Panc1 (cell line): ENCODE measurements around the gene SMIM24. TPM values are rescaled to one million over a fixed set of nuclear protein-coding genes. Genes with fewer than 3 reads are reported as not detected.

Source experiments
- ATAC-seq: fragments of 200-7000 bp; cut with Tn5 transposase; 2 replicates; pipeline ENCODE4 v1.9.1; 2020; ENCODE audit warnings: mild to moderate bottlenecking, moderate library complexity
- BruUV-seq: library from RNA; stranded (reverse); fragments of 400-500 nt; replicated peaks from 2 replicates; lab custom pipeline; 2021; lab: Mats Ljungman, UMichigan
- CTCF ChIA-PET: fragments of 300-600 bp; sonication (Branson Sonifier 250); formaldehyde crosslinking; loops from one replicate; lab custom pipeline; 2022; ENCODE audit warnings: antibody characterized with exemption; lab: Charles Lee
- POLR2A ChIA-PET: fragments of 300-600 bp; sonication (Branson Sonifier 250); formaldehyde crosslinking; loops from one replicate; lab custom pipeline; 2022; ENCODE audit warnings: antibody characterized with exemption; lab: Charles Lee
- DNase-seq: peaks from one replicate; pipeline ENCODE4 v3.0.0-alpha.2; 2010; ENCODE audit warnings: low read depth, low spot score
- H3K27ac ChIP-seq: 2 replicates; pipeline ENCODE4 v1.5.1; 2011; ENCODE audit warnings: mild to moderate bottlenecking, low read length, inconsistent platforms
- H3K27me3 ChIP-seq: fragments of 200-500 bp; sonication (Bioruptor generic); 2 replicates; pipeline ENCODE4 v1.6.0; 2014; ENCODE audit warnings: low read length, inconsistent platforms; ENCODE audit not compliant: control insufficient read depth, insufficient read depth
- H3K36me3 ChIP-seq: fragments of 200-500 bp; sonication (Bioruptor generic); 2 replicates; pipeline ENCODE4 v1.5.1; 2014; ENCODE audit warnings: inconsistent platforms, mild to moderate bottlenecking, low read length, moderate library complexity; ENCODE audit not compliant: control insufficient read depth, insufficient read depth
- H3K4me1 ChIP-seq: 2 replicates; pipeline ENCODE4 v1.5.1; 2011; ENCODE audit warnings: inconsistent platforms, mild to moderate bottlenecking, low read length, moderate library complexity; ENCODE audit not compliant: control insufficient read depth, insufficient read depth
- H3K4me3 ChIP-seq, 2 experiments: 2 replicates each; pipeline ENCODE4 v1.5.1; 2011 to 2012; ENCODE audit warnings: low read depth in 2 of 2, low read length in 2 of 2, mild to moderate bottlenecking in 2 of 2, inconsistent platforms in 1 of 2, moderate library complexity in 1 of 2
- H3K9me3 ChIP-seq: fragments of 200-500 bp; sonication (Bioruptor generic); 2 replicates; pipeline ENCODE4 v1.5.1; 2014; ENCODE audit warnings: low read depth, mild to moderate bottlenecking, inconsistent platforms, low read length, moderate library complexity; ENCODE audit not compliant: control insufficient read depth, insufficient read depth
- CTCF ChIP-seq: fragments of 450-650 bp; IDR thresholded peaks from 2 replicates; pipeline ENCODE4 v1.5.1; 2017; ENCODE audit warnings: mild to moderate bottlenecking
- POLR2AphosphoS5 ChIP-seq: IDR thresholded peaks from 2 replicates; pipeline ENCODE4 v1.6.1; 2012; ENCODE audit warnings: mild to moderate bottlenecking, low read depth, low read length, moderate library complexity
- REST ChIP-seq, 2 experiments: IDR thresholded peaks; 2 replicates each; pipeline ENCODE4 v1.6.1; 2011 to 2012; ENCODE audit warnings: low read depth in 2 of 2, control low read depth in 1 of 2, low read length in 1 of 2, mild to moderate bottlenecking in 1 of 2, moderate library complexity in 1 of 2; ENCODE audit not compliant: insufficient read depth in 1 of 2
- SIN3A ChIP-seq: IDR thresholded peaks from 2 replicates; pipeline ENCODE4 v1.6.1; 2012; ENCODE audit warnings: low read depth, mild to moderate bottlenecking, low read length, moderate library complexity, borderline replicate concordance; ENCODE audit not compliant: insufficient read depth
- TCF7L2 ChIP-seq: IDR thresholded peaks from 2 replicates; pipeline ENCODE4 v1.6.1; 2011; ENCODE audit warnings: mild to moderate bottlenecking, low read depth, low read length, inconsistent platforms
- in situ Hi-C: cut with HindIII; loops from 2 replicates; pipeline ENCODE4 v1.10.0; 2016; ENCODE audit warnings: low sequenced_read_pairs, low pct_unique_long_range_greater_than_20kb
- intact Hi-C: fragments of 100-400 bp; cut with micrococcal nuclease; formaldehyde crosslinking; loops from one replicate; pipeline ENCODE4 v1.10.0; 2022; ENCODE audit not compliant: unreplicated experiment
- total RNA-seq: library from RNA; stranded (reverse); gene quantifications from one replicate; pipeline ENCODE4 v1.2.1, GENCODE V29; 2021; ENCODE audit not compliant: unreplicated experiment

The SMIM24 gene
- total RNA-seq, 1 experiment from 2014 or later: 0.28 TPM

- TF ChIP-seq CTCF (no peak), POLR2AphosphoS5 (no peak), REST (IDR thresholded peaks at IDR 0.05; ENCODE audit: insufficient read depth in 1 of 2, low read depth in 2 of 2, low read length in 1 of 2) (no peak), TCF7L2 (no peak), SIN3A (no peak)
- no peak overlapping the region for H3K27ac ChIP-seq
- in situ Hi-C loops: no loop called here
- BruUV-seq: no TSS peak
- no peaks in the 10 kb centered on the region for H3K27me3 ChIP-seq
- ChIA-PET CTCF (no interaction called here), POLR2A (no interaction called here)
- H3K9me3 ChIP-seq: no peaks in the 10 kb centered on the region
- H3K36me3 ChIP-seq: no peaks in the 10 kb centered on the region
- no peak overlapping the region for H3K4me3 ChIP-seq
- peaks cover 25% of the 10 kb centered on the region for H3K4me1 ChIP-seq
- intact Hi-C loops: no loop called here
- ATAC-seq: no peak
- no peak for DNase-seq
These were observed 24.2 kb downstream of the SMIM24 start for GRCh38 chr19:3455960-3456601.

- CTCF ChIA-PET: no interaction called here
- H3K27ac ChIP-seq: no peak overlapping the region
- no TSS peak for BruUV-seq
These were observed 24.9 kb downstream of the SMIM24 start for GRCh38 chr19:3455393-3455955.

More at GRCh38 chr19:3455393-3455955, 24.9 kb downstream of the SMIM24 start:
- POLR2A ChIA-PET: no interaction called here
- intact Hi-C loops (no loop called here), in situ Hi-C loops (no loop called here)
- TF ChIP-seq REST (IDR thresholded peaks at IDR 0.05; ENCODE audit: insufficient read depth in 1 of 2, low read depth in 2 of 2, low read length in 1 of 2) (no peak), TCF7L2 (no peak), CTCF (no peak), SIN3A (no peak), POLR2AphosphoS5 (no peak)
- ATAC-seq (no peak), DNase-seq (no peak)
- no peak overlapping the region for H3K4me3 ChIP-seq
- H3K9me3 ChIP-seq: no peaks in the 10 kb centered on the region
- peaks cover 30% of the 10 kb centered on the region for H3K4me1 ChIP-seq
- H3K27me3 ChIP-seq: no peaks in the 10 kb centered on the region
- no peaks in the 10 kb centered on the region for H3K36me3 ChIP-seq
